K562 (cell line): ENCODE results near the gene CADM2. TPM values are rescaled to one million over a fixed set of nuclear protein-coding genes. Genes with fewer than 3 reads are reported as not detected.

ENCODE experiments used
- ATAC-seq: fragments of 200-7000 bp; cut with Tn5 transposase; 3 replicates; pipeline ENCODE4 v1.9.1; 2020; ENCODE audit warnings: moderate library complexity
- BruUV-seq: library from RNA; stranded (reverse); fragments of 400-500 nt; replicated peaks from 2 replicates; lab custom pipeline; 2021; lab: Mats Ljungman, UMichigan
- CTCF ChIA-PET: fragments of 300-600 bp; formaldehyde crosslinking; extraction: SDS; loops from one replicate; lab custom pipeline; 2021; ENCODE audit warnings: low intra/inter-chr PET ratio; lab: Yijun Ruan, JAX
- POLR2A ChIA-PET: fragments of 300-600, 350-650 bp; sonication (Branson Sonifier 250); formaldehyde crosslinking; extraction: SDS; loops from one replicate; lab custom pipeline; 2021; ENCODE audit warnings: antibody characterized with exemption, inconsistent platforms; lab: Yijun Ruan, JAX
- DNase-seq, 4 experiments: peaks; one replicate each; pipeline versions ENCODE4 v3.0.0 to v3.0.0-alpha.2; 2011 to 2018; ENCODE audit warnings: low spot score in 3 of 4, mixed read lengths in 3 of 4; ENCODE audit errors: extremely low read depth in 1 of 4
- FAIRE-seq: peaks from 2 replicates; lab custom pipeline; 2011; peaks lifted over from hg19 to GRCh38; lab: Jason Lieb, UNC
- H2AFZ ChIP-seq: 2 replicates; pipeline ENCODE4 v1.6.0; 2011; ENCODE audit warnings: low read depth, low read length, control low read depth, inconsistent platforms
- H3K27ac ChIP-seq: fragments of 200-600 bp; 3 replicates; pipeline ENCODE4 v1.8.0; 2011; ENCODE audit warnings: low read depth, mild to moderate bottlenecking, control low read depth, inconsistent platforms, low read length, moderate library complexity, mixed read lengths; ENCODE audit errors: extremely low read depth
- H3K27me3 ChIP-seq, 2 experiments: fragments of 300-600 bp in 1 of 2; 2 replicates in 1 of 2; 3 replicates in 1 of 2; pipeline versions ENCODE4 v1.6.0 to v1.8.0; 2011; ENCODE audit warnings: inconsistent platforms in 2 of 2, low read length in 2 of 2, mild to moderate bottlenecking in 1 of 2, mixed read lengths in 1 of 2, moderate library complexity in 1 of 2; ENCODE audit not compliant: control insufficient read depth in 2 of 2, insufficient read depth in 2 of 2
- H3K36me3 ChIP-seq: fragments of 300-600 bp; 3 replicates; pipeline ENCODE4 v1.8.0; 2011; ENCODE audit warnings: mild to moderate bottlenecking, low read length, inconsistent platforms; ENCODE audit not compliant: control insufficient read depth, insufficient read depth
- H3K4me1 ChIP-seq, 2 experiments: fragments of 200-600 bp in 1 of 2; replicated peaks in 1 of 2; 2 replicates in 1 of 2; 3 replicates in 1 of 2; pipeline versions ENCODE4 v1.5.1 to v1.8.0; 2011; ENCODE audit warnings: inconsistent platforms in 2 of 2, low read length in 2 of 2, mild to moderate bottlenecking in 1 of 2, mixed read lengths in 1 of 2, moderate library complexity in 1 of 2; ENCODE audit not compliant: control insufficient read depth in 2 of 2, insufficient read depth in 2 of 2
- H3K4me2 ChIP-seq: 2 replicates; pipeline ENCODE4 v1.6.1; 2011; ENCODE audit warnings: low read length, control low read depth, inconsistent platforms, mixed read lengths; ENCODE audit not compliant: insufficient read depth
- H3K4me3 ChIP-seq: fragments of 200-600 bp; sonication (generic), shearing (Covaris generic); 2 replicates; pipeline ENCODE4 v1.5.1; 2016; ENCODE audit warnings: control low read depth, inconsistent platforms
- H3K79me2 ChIP-seq: fragments of 200-600 bp; 3 replicates; pipeline ENCODE4 v1.8.0; 2011; ENCODE audit warnings: low read length, inconsistent platforms; ENCODE audit not compliant: control insufficient read depth, insufficient read depth
- H3K9ac ChIP-seq, 2 experiments: 2 replicates each; pipeline versions ENCODE4 v1.6.0 to v1.6.1; 2011; ENCODE audit warnings: low read depth in 2 of 2, low read length in 2 of 2, control low read depth in 1 of 2, inconsistent platforms in 1 of 2, mild to moderate bottlenecking in 1 of 2, mixed read lengths in 1 of 2; ENCODE audit not compliant: insufficient read depth in 1 of 2
- H3K9me1 ChIP-seq: one replicate; pipeline ENCODE4 v1.6.0; 2011; ENCODE audit warnings: inconsistent platforms, mild to moderate bottlenecking, low read length, moderate library complexity; ENCODE audit not compliant: control insufficient read depth, insufficient read depth
- H3K9me3 ChIP-seq: replicated peaks from 2 replicates; pipeline ENCODE4 v1.5.1; 2011; ENCODE audit warnings: low read depth, low read length, inconsistent platforms; ENCODE audit not compliant: control insufficient read depth, insufficient read depth
- H4K20me1 ChIP-seq: replicated peaks from 2 replicates; pipeline ENCODE4 v1.6.1; 2011; ENCODE audit warnings: low read length, inconsistent platforms, mixed read lengths; ENCODE audit not compliant: control insufficient read depth, insufficient read depth
- ATF7 ChIP-seq: fragments of 450-650 bp; IDR thresholded peaks from 2 replicates; pipeline ENCODE4 v1.7.1; 2014; ENCODE audit warnings: mild to moderate bottlenecking, moderate library complexity
- CEBPG ChIP-seq, 3 experiments: fragments of 200-800 bp in 1 of 3; sonication (Bioruptor generic) in 1 of 3; sonication (generic) in 1 of 3; formaldehyde crosslinking in 1 of 3; IDR thresholded peaks in 2 of 3; conservative IDR thresholded peaks in 1 of 3; 2 replicates each; pipeline versions ENCODE4 v1.6.1 to v1.8.0; 2016 to 2022; ENCODE audit warnings: missing compliant biosample characterization in 2 of 3, missing genetic modification characterization in 2 of 3, mild to moderate bottlenecking in 1 of 3, missing genetic modification reagents in 1 of 3
- CHD1 ChIP-seq: fragments of 200-600 bp; sonication (generic); IDR thresholded peaks from one replicate; pipeline ENCODE4 v1.6.1; 2012; ENCODE audit warnings: mild to moderate bottlenecking, moderate library complexity, low read length, inconsistent platforms
- DIDO1 ChIP-seq: fragments of 450-650 bp; IDR thresholded peaks from 2 replicates; pipeline ENCODE4 v1.6.1; 2016; ENCODE audit warnings: low read depth, missing biosample characterization, missing genetic modification characterization
- ESRRB ChIP-seq: fragments of 250-450 bp; sonication (Bioruptor Pico); IDR thresholded peaks from 2 replicates; pipeline ENCODE4 v1.5.0; 2020; ENCODE audit warnings: mild to moderate bottlenecking, moderate library complexity, borderline replicate concordance
- ETV5 ChIP-seq: sonication (generic); formaldehyde crosslinking; IDR thresholded peaks from 2 replicates; pipeline ENCODE4 v1.4.0; 2020; ENCODE audit warnings: low read depth, mild to moderate bottlenecking, missing genetic modification reagents
- FOXP4 ChIP-seq: sonication (generic); formaldehyde crosslinking; IDR thresholded peaks from 2 replicates; pipeline ENCODE4 v1.8.0; 2022; ENCODE audit warnings: mild to moderate bottlenecking, missing genetic modification reagents, borderline replicate concordance
- HMG20A ChIP-seq: fragments of 450-650 bp; formaldehyde crosslinking; conservative IDR thresholded peaks from 2 replicates; pipeline ENCODE4 v1.4.0; 2020; ENCODE audit warnings: mild to moderate bottlenecking, mixed read lengths
- HNRNPL ChIP-seq: fragments of 200-400 bp; formaldehyde crosslinking; IDR thresholded peaks from 2 replicates; pipeline ENCODE4 v1.6.1; 2017; ENCODE audit warnings: low read depth, mild to moderate bottlenecking, low read length
- ID3 ChIP-seq, 2 experiments: fragments of 250-450 bp in 1 of 2; fragments of 450-650 bp in 1 of 2; sonication (Bioruptor Pico) in 1 of 2; IDR thresholded peaks; 2 replicates each; pipeline versions ENCODE4 v1.6.1 to v1.8.0; 2016 to 2021; ENCODE audit warnings: mild to moderate bottlenecking in 2 of 2, moderate library complexity in 2 of 2, missing compliant biosample characterization in 1 of 2, missing genetic modification characterization in 1 of 2
- KDM1A ChIP-seq, 2 experiments: fragments of 450-650 bp; IDR thresholded peaks; 2 replicates each; pipeline ENCODE4 v1.6.1; 2016; ENCODE audit warnings: mild to moderate bottlenecking in 2 of 2
- NR2C1 ChIP-seq, 2 experiments: fragments of 450-650 bp; IDR thresholded peaks; 2 replicates each; pipeline ENCODE4 v1.6.1; 2017; ENCODE audit warnings: mild to moderate bottlenecking in 2 of 2, antibody characterized with exemption in 1 of 2, inconsistent platforms in 1 of 2, missing compliant biosample characterization in 1 of 2, missing genetic modification characterization in 1 of 2
- PURB ChIP-seq: sonication (generic); formaldehyde crosslinking; IDR thresholded peaks from 2 replicates; pipeline ENCODE4 v1.9.0; 2021; ENCODE audit warnings: low read depth, mild to moderate bottlenecking, missing genetic modification reagents
- RBM39 ChIP-seq: fragments of 200-400 bp; formaldehyde crosslinking; optimal IDR thresholded peaks from 2 replicates; pipeline ENCODE3; 2018; ENCODE audit warnings: low read depth, low read length
- TCF7 ChIP-seq: sonication (generic); IDR thresholded peaks from 2 replicates; pipeline ENCODE4 v1.6.1; 2016; ENCODE audit warnings: antibody characterized with exemption, borderline replicate concordance
- USF2 ChIP-seq: sonication (generic); formaldehyde crosslinking; IDR thresholded peaks from 2 replicates; pipeline ENCODE4 v1.5.0; 2020; ENCODE audit warnings: missing genetic modification reagents
- ZBTB2 ChIP-seq: fragments of 450-650 bp; IDR thresholded peaks from 2 replicates; pipeline ENCODE4 v1.6.1; 2016; ENCODE audit warnings: antibody characterized with exemption
- ZNF133 ChIP-seq: fragments of 250-450 bp; sonication (Bioruptor Pico); IDR thresholded peaks from 2 replicates; pipeline ENCODE4 v1.4.0; 2020; ENCODE audit warnings: mild to moderate bottlenecking
- WGBS: fragments of 100-300 bp; shearing (Covaris generic); methylation state at CpG from one replicate; pipeline ENCODE4 v1.1.6; 2016; ENCODE audit warnings: low coverage, mixed read lengths; ENCODE audit not compliant: insufficient coverage; ENCODE audit errors: missing lambda C conversion rate; 5-methylcytosine and 5-hydroxymethylcytosine counted together
- in situ Hi-C: fragments of 300-500 bp; cut with MboI; formaldehyde crosslinking; loops from 4 replicates; pipeline ENCODE4 v1.15.0; 2018; ENCODE audit warnings: inconsistent platforms, mixed read lengths
- intact Hi-C: fragments of 100-400 bp; cut with micrococcal nuclease; formaldehyde crosslinking; loops from 2 replicates; pipeline ENCODE4 v1.14.2; 2022
- polyA plus RNA-seq, 8 experiments: library from polyadenylated mRNA; depleted of rRNA in 4 of 8; stranded (reverse) in 5 of 8; unstranded in 3 of 8; fragments of >200 nt; fragmentation: Nextera tagmentation in 2 of 8; fragmentation: Illumina TruSeq in 1 of 8; extraction: Ambion mirVana in 2 of 8; extraction: Trizol in 1 of 8; gene quantifications; 2 replicates each; pipeline versions ENCODE4 v1.2.1 to v1.2.3, GENCODE V29; 2011 to 2014; ENCODE audit warnings: inconsistent platforms in 1 of 8, missing spikeins in 1 of 8
- total RNA-seq, 7 experiments: library from RNA; depleted of rRNA in 6 of 7; stranded (reverse); fragments of >200 nt in 6 of 7; fragmentation: Illumina TruSeq in 2 of 7; extraction: Trizol in 2 of 7; gene quantifications; 2 replicates each; pipeline versions ENCODE4 v1.2.1 to v1.2.3, GENCODE V29; 2011 to 2021; ENCODE audit warnings: low replicate concordance in 1 of 7

Gene CADM2
- total and polyA plus RNA-seq, 9 of the 15 experiments (the other 6 are each of a cell fraction or from before 2014, with no cell fraction given), result 0.11 to 3.2 (median 0.95) TPM

GRCh38 chr3:85790445-85791030, 831.7 kb downstream of the CADM2 start:
- ATAC-seq (no peak), DNase-seq (no peak), FAIRE-seq (no peak)
- ChIA-PET POLR2A (no interaction called here), CTCF (no interaction called here)
- Histone ChIP-seq H3K36me3 (no peaks in the 10 kb centered on the region), H3K4me1 (no peaks in the 10 kb centered on the region), H4K20me1 (no peaks in the 10 kb centered on the region), H3K9me3 (no peaks in the 10 kb centered on the region), H3K9ac (no peak overlapping the region), H3K79me2 (no peaks in the 10 kb centered on the region), H3K9me1 (no peaks in the 10 kb centered on the region), H3K27me3 (no peaks in the 10 kb centered on the region), H3K4me2 (no peak overlapping the region), H3K4me3 (no peak overlapping the region), H2AFZ (no peak overlapping the region), H3K27ac (no peak overlapping the region)
- intact Hi-C loops (no loop called here), in situ Hi-C loops (no loop called here)
- WGBS, result 0% methylated on average over 4 of the region's 5 CpGs
- BruUV-seq, result no TSS peak
- TF ChIP-seq NR2C1 (IDR thresholded peaks at IDR 0.05) (no peak), NR2C1 (tag; IDR thresholded peaks at IDR 0.05) (no peak), ESRRB (CRISPR knock-in tag) (no peak), DIDO1 (no peak), USF2 (CRISPR knock-in tag) (no peak), ZBTB2 (no peak), HNRNPL (no peak), RBM39 (no peak), ID3 (CRISPR knock-in tag; IDR thresholded peaks at IDR 0.05) (no peak), ID3 (tag; IDR thresholded peaks at IDR 0.05) (no peak), ZNF133 (no peak), KDM1A (IDR thresholded peaks at IDR 0.05) (no peak), ATF7 (no peak), PURB (CRISPR knock-in tag) (no peak), TCF7 (no peak), HMG20A (CRISPR knock-in tag) (no peak), CEBPG (CRISPR knock-in tag; IDR thresholded peaks at IDR 0.05) (no peak), CEBPG (tag; conservative IDR thresholded peaks at IDR 0.05 in 1 of 2, IDR thresholded peaks at IDR 0.05 in 1 of 2) (no peak), ETV5 (no peak), FOXP4 (CRISPR knock-in tag) (no peak), CHD1 (no peak)
